Esophagus muscularis mucosa (tissue), 4 donors: ENCODE results near the gene CENPO. TPM values are rescaled to one million over a fixed set of nuclear protein-coding genes. Genes with fewer than 3 reads are reported as not detected.

Experiments used
- DNase-seq: peaks from one replicate; pipeline ENCODE4 v3.0.0-alpha.2; 2017; ENCODE audit errors: extremely low spot score
- H3K27ac ChIP-seq, 4 donors: fragments of 200-600 bp; sonication (generic); replicated peaks in 1 of 4; 1 replicate in 3 of 4; 2 replicates in 1 of 4; pipeline ENCODE4 v1.5.1; 2016 to 2019; ENCODE audit warnings: mild to moderate bottlenecking in 1 of 4
- H3K27me3 ChIP-seq, 4 donors: fragments of 200-600 bp; sonication (generic); one replicate each; pipeline versions ENCODE4 v1.5.1 to v1.6.0; 2016 to 2019
- H3K36me3 ChIP-seq, 4 donors: fragments of 200-600 bp; sonication (generic); one replicate each; pipeline ENCODE4 v1.5.1; 2016 to 2019
- H3K4me1 ChIP-seq, 4 donors: fragments of 200-600 bp; sonication (generic); one replicate each; pipeline ENCODE4 v1.5.1; 2016 to 2019
- H3K4me3 ChIP-seq, 4 donors: fragments of 200-600 bp; sonication (generic); 1 replicate in 2 of 4; 2 replicates in 2 of 4; pipeline ENCODE4 v1.5.1; 2016 to 2019; ENCODE audit warnings: mild to moderate bottlenecking in 4 of 4, moderate library complexity in 1 of 4
- H3K9me3 ChIP-seq, 4 donors: fragments of 200-600 bp; sonication (generic); 1 replicate in 3 of 4; 2 replicates in 1 of 4; pipeline ENCODE4 v1.5.1; 2016 to 2019
- EP300 ChIP-seq: sonication (generic); formaldehyde crosslinking; IDR thresholded peaks from one replicate; pipeline ENCODE4 v1.6.1; 2017; ENCODE audit warnings: antibody characterized with exemption
- POLR2A ChIP-seq: fragments of 450-650 bp; IDR thresholded peaks from one replicate; pipeline ENCODE4 v1.6.1; 2017; ENCODE audit warnings: antibody characterized with exemption, moderate library complexity, mild to moderate bottlenecking, low read depth
- POLR2AphosphoS5 ChIP-seq, 2 donors: sonication (generic); formaldehyde crosslinking; IDR thresholded peaks; one replicate each; pipeline ENCODE4 v1.6.1; 2017; ENCODE audit warnings: antibody characterized with exemption in 2 of 2
- WGBS: methylation state at CpG from one replicate; pipeline ENCODE4 v1.1.5; 2018; 5-methylcytosine and 5-hydroxymethylcytosine counted together
- intact Hi-C: fragments of 100-400 bp; cut with DNase I; formaldehyde crosslinking; loops from one replicate; pipeline ENCODE4 v1.15.1; 2023
- total RNA-seq, 4 donors: library from RNA; depleted of rRNA; stranded (reverse); fragments of >200 nt; gene quantifications; one replicate each; pipeline versions ENCODE4 v1.1.0 to v1.2.1, GENCODE V29; 2016
- TF ChIP-seq, protein P1 (sequence below), 3 experiments: fragments of 200-600 bp in 2 of 3; fragments of 450-650 bp in 1 of 3; sonication (generic) in 2 of 3; IDR thresholded peaks; one replicate each; pipeline ENCODE4 v1.5.1; 2017 to 2019; ENCODE audit warnings: antibody characterized with exemption in 3 of 3, mild to moderate bottlenecking in 2 of 3, moderate library complexity in 1 of 3

The CENPO gene
- total RNA-seq, 4 donors from 2014 or later: 1.2 to 2.7 (median 1.4) TPM

DNA sequence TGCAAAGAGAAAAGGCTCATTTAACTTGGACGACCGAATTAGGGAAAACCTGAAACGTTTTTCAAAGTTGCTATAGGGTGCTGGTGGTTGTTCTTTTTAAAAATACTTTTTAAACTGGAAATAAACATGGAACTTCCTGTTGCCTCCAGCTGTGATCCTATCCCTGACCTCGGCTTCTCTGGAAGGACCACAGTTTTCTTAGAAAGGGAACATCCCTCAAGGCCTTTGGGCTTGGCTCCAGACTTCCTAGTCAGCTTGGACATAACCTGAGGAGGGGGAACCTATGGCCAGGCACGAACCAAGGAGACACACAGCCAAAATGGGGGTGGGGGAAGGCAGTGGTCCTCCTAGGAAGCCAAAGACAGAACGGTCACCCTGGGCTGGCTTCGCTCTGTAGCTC is 57.7 kb downstream of the CENPO start:
- DNase-seq: no peak
- Histone ChIP-seq H3K27ac (no peak overlapping the region), H3K4me3 (no peak overlapping the region), H3K27me3 (no peaks in the 10 kb centered on the region), H3K9me3 (no peaks in the 10 kb centered on the region), H3K36me3 (no peaks in the 10 kb centered on the region), H3K4me1 (peaks cover 0 to 17% (median 7%) of the 10 kb centered on the region in 4 donors)
- TF ChIP-seq, protein P1, sequence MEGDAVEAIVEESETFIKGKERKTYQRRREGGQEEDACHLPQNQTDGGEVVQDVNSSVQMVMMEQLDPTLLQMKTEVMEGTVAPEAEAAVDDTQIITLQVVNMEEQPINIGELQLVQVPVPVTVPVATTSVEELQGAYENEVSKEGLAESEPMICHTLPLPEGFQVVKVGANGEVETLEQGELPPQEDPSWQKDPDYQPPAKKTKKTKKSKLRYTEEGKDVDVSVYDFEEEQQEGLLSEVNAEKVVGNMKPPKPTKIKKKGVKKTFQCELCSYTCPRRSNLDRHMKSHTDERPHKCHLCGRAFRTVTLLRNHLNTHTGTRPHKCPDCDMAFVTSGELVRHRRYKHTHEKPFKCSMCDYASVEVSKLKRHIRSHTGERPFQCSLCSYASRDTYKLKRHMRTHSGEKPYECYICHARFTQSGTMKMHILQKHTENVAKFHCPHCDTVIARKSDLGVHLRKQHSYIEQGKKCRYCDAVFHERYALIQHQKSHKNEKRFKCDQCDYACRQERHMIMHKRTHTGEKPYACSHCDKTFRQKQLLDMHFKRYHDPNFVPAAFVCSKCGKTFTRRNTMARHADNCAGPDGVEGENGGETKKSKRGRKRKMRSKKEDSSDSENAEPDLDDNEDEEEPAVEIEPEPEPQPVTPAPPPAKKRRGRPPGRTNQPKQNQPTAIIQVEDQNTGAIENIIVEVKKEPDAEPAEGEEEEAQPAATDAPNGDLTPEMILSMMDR (IDR thresholded peaks at IDR 0.05): no peak
- TF ChIP-seq POLR2A (no peak), EP300 (no peak), POLR2AphosphoS5 (IDR thresholded peaks at IDR 0.05) (no peak)
- WGBS: 76% methylated on average over 7 of the region's 7 CpGs
- intact Hi-C loops: no loop called here

DNA sequence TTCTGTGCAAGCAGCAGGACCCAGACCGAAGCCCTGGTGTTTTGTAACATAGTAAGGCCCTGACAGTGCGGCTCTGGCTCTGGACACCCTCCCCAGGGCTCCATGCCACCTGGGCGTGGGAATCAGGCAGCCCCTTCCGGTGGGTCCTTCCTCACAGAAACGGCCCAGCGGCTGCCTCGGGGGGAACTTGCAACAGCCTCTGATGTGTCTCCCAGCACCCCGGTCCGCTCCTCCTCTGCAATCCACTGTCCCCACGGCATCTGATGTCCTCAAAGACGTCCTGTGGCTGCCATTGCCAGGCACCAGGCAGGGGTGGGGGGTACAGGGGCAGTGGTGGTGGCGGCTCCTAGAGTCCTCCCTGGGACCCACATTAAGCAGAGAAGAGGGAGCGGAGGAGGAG is 58.8 kb downstream of the CENPO start:
- Histone ChIP-seq H3K4me1 (peaks cover 0 to 26% (median 14%) of the 10 kb centered on the region in 4 donors), H3K9me3 (no peaks in the 10 kb centered on the region), H3K4me3 (no peak overlapping the region), H3K36me3 (no peaks in the 10 kb centered on the region), H3K27me3 (no peaks in the 10 kb centered on the region), H3K27ac (peak overlapping the region in 1 of 4 donors; percentile 31)
- TF ChIP-seq POLR2AphosphoS5 (IDR thresholded peaks at IDR 0.05): no peak
- DNase-seq: no peak
- intact Hi-C loops: no loop called here
- 100% methylated on average over 9 of the region's 13 CpGs for WGBS

DNA sequence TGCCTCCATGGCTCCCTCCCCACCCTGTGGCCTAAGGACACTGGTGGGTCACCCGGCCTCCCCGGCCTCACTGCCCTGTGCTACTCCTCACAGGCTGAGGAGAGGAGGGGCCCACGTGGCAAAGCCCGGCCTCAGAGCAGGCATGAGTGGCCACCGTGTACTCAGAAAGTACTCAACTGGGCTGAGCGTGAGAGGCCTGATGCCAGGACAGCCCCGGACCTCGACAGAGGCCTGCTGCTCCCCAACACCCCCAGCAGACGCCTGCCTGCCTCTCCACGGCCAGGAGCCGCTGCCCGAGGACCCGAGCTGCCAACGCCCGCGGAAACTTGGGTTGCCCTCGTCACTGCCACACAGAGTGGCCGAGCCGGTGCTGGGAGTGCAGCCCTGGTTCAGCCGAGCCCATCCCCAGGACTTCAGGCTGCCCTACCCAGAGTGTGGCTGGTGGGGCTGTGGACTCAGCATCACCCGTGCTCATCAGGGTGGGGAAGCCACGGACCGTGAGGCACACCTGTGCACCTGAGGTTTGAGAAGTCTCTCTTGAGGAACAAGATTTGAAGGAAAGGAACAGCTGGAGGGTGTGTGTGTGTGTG is 59.3 kb downstream of the CENPO start:
- Histone ChIP-seq H3K27me3 (no peaks in the 10 kb centered on the region), H3K4me3 (no peak overlapping the region), H3K36me3 (no peaks in the 10 kb centered on the region), H3K9me3 (no peaks in the 10 kb centered on the region), H3K4me1 (peaks cover 0 to 30% (median 16%) of the 10 kb centered on the region in 4 donors), H3K27ac (peak overlapping the region in 1 of 4 donors; percentile 31)
- no peak for DNase-seq
- TF ChIP-seq POLR2A: no peak
- WGBS: 95% methylated on average over 3 of the region's 23 CpGs
- intact Hi-C loops: no loop called here

DNA sequence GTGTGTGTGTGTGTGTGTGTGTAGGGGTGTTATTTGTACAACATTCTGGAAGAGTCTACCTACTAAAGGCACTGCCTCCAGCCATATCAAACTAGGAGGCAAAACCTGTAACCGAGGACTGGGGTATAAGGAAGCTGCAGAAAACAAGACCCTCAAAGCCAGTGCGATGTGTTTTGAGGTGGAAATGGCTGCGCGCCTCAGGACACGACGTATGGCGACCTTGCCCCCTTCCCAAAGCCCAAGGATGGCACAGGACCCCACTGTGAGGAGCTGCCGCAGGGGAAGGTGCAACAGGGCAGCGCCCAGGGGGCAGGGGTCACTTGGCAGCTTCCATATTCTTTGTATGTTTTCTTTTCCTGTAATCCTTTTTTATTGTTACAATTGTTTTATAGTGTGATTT is 59.8 kb downstream of the CENPO start:
- 93% methylated on average over 9 of the region's 9 CpGs for WGBS
- TF ChIP-seq POLR2AphosphoS5 (IDR thresholded peaks at IDR 0.05) (no peak), POLR2A (no peak), EP300 (no peak)
- TF ChIP-seq, protein P1 (IDR thresholded peaks at IDR 0.05): no peak

DNA sequence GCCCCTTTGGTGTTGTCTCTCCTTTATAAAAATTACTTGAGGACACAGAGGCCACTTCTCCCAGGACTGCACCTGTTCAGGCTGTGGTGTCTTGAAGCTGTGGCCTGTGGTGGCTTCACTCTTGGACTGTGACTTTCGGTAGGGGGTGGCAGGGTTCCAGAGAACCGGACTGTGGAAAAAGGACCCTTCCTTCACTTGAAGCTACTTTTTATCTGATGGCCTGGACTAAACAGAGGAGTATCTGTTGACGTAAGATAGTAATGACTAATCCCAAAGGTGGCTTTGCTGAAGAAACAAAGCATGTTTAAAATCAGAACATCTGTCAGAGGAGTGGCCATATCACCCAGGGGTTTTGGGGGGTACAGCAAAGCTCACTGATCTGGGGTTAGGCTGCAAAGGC is 60.8 kb downstream of the CENPO start:
- Histone ChIP-seq H3K27me3 (no peaks in the 10 kb centered on the region), H3K4me1 (peaks cover 0 to 31% (median 16%) of the 10 kb centered on the region in 4 donors), H3K9me3 (no peaks in the 10 kb centered on the region), H3K4me3 (no peak overlapping the region), H3K27ac (peak overlapping the region in 3 of 4 donors; percentile 49 to 66 (median 50)), H3K36me3 (no peaks in the 10 kb centered on the region)
- intact Hi-C loops: no loop called here
- 97% methylated on average over 3 of the region's 3 CpGs for WGBS
- no peak for DNase-seq
- TF ChIP-seq, protein P1 (IDR thresholded peaks at IDR 0.05): no peak
- TF ChIP-seq POLR2AphosphoS5 (IDR thresholded peaks at IDR 0.05) (no peak), POLR2A (no peak), EP300 (no peak)

More for the DNA sequence above, 59.8 kb downstream of the CENPO start:
- Histone ChIP-seq H3K36me3 (no peaks in the 10 kb centered on the region), H3K4me1 (peaks cover 0 to 31% (median 16%) of the 10 kb centered on the region in 4 donors), H3K4me3 (no peak overlapping the region), H3K27me3 (no peaks in the 10 kb centered on the region), H3K27ac (no peak overlapping the region), H3K9me3 (no peaks in the 10 kb centered on the region)
- no peak for DNase-seq
- intact Hi-C loops: no loop called here
